ENCODE results near the gene LRRC74B.
A peak's percentile ranks its signal among the peaks of the same experiment; 100 is the strongest.

The LRRC74B gene

GRCh38 chr22:21103633-21104032 is 57.9 kb downstream of the LRRC74B start:
- no peak for DNase-seq (ENCODE audit: low read depth)
- TF ChIP-seq CTCF (conservative IDR thresholded peaks at IDR 0.05; ENCODE audit: low read length): no peak
- no peak overlapping the region for H3K4me3 ChIP-seq (ENCODE audit: low read length)

GRCh38 chr22:21104126-21104691 is 58.5 kb downstream of the LRRC74B start:
- TF ChIP-seq CTCF (conservative IDR thresholded peaks at IDR 0.05; ENCODE audit: low read length): peak; percentile 30; the same call in 1 of the 2 replicates
- H3K4me3 ChIP-seq (ENCODE audit: low read length): no peak overlapping the region
- DNase-seq (ENCODE audit: low read depth): no peak

GRCh38 chr22:21105294-21105693 is 59.5 kb downstream of the LRRC74B start:
- no peak for TF ChIP-seq CTCF (conservative IDR thresholded peaks at IDR 0.05; ENCODE audit: low read length)
- no peak overlapping the region for H3K4me3 ChIP-seq (ENCODE audit: low read length)
- DNase-seq (ENCODE audit: low read depth): no peak

- no peak overlapping the region for H3K4me3 ChIP-seq (ENCODE audit: low read length)
- no peak for TF ChIP-seq CTCF (conservative IDR thresholded peaks at IDR 0.05; ENCODE audit: low read length)
- DNase-seq (ENCODE audit: low read depth): no peak
These were observed 60.3 kb downstream of the LRRC74B start for GRCh38 chr22:21106000-21106399.

GRCh38 chr22:21108379-21109115 is 62.8 kb downstream of the LRRC74B start:
- H3K4me3 ChIP-seq (ENCODE audit: low read length): no peak overlapping the region
- DNase-seq (ENCODE audit: low read depth): no peak
- TF ChIP-seq CTCF (conservative IDR thresholded peaks at IDR 0.05; ENCODE audit: low read length): no peak
